Rectal smooth muscle tissue (tissue), 1 donor: ENCODE measurements around the gene CMSS1.

Experiments used
- H3K27ac ChIP-seq: one replicate; pipeline ENCODE4 v1.7.0; 2013; ENCODE audit warnings: low read depth, low read length, inconsistent platforms
- H3K27me3 ChIP-seq: one replicate; pipeline ENCODE4 v1.7.0; 2013; ENCODE audit warnings: low read length; ENCODE audit not compliant: control insufficient read depth, insufficient read depth
- H3K36me3 ChIP-seq: one replicate; pipeline ENCODE4 v1.7.0; 2013; ENCODE audit warnings: low read length; ENCODE audit not compliant: control insufficient read depth, insufficient read depth
- H3K4me1 ChIP-seq: one replicate; pipeline ENCODE4 v1.7.0; 2013; ENCODE audit warnings: low read length; ENCODE audit not compliant: control insufficient read depth, insufficient read depth
- H3K4me3 ChIP-seq: one replicate; pipeline ENCODE4 v1.7.0; 2013; ENCODE audit warnings: low read length
- H3K9ac ChIP-seq: one replicate; pipeline ENCODE4 v1.7.0; 2013; ENCODE audit warnings: low read length

The CMSS1 gene

DNA sequence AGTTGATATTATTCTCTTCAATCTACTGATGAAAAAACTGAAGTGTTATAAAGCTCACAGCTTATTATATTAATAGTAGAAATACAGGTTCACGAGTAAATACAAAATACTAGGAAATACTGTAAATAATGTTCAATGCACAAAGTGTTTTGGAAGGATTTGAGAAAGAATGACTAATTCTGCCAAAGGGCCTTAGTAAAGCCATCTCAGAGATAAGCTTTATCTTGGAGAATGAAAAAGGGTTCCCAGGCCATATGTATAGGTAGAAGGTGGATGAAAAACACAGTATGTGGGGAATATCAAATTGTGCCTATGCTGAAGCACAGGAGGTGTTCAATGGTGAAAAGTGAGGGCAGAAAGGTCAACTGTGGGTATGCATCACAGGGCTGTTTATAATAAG lies 123.5 kb downstream of the CMSS1 start:
- Histone ChIP-seq H3K27me3 (no peaks in the 10 kb centered on the region), H3K9ac (no peak overlapping the region), H3K4me3 (no peak overlapping the region), H3K4me1 (peaks cover 34% of the 10 kb centered on the region), H3K36me3 (no peaks in the 10 kb centered on the region), H3K27ac (no peak overlapping the region)

DNA sequence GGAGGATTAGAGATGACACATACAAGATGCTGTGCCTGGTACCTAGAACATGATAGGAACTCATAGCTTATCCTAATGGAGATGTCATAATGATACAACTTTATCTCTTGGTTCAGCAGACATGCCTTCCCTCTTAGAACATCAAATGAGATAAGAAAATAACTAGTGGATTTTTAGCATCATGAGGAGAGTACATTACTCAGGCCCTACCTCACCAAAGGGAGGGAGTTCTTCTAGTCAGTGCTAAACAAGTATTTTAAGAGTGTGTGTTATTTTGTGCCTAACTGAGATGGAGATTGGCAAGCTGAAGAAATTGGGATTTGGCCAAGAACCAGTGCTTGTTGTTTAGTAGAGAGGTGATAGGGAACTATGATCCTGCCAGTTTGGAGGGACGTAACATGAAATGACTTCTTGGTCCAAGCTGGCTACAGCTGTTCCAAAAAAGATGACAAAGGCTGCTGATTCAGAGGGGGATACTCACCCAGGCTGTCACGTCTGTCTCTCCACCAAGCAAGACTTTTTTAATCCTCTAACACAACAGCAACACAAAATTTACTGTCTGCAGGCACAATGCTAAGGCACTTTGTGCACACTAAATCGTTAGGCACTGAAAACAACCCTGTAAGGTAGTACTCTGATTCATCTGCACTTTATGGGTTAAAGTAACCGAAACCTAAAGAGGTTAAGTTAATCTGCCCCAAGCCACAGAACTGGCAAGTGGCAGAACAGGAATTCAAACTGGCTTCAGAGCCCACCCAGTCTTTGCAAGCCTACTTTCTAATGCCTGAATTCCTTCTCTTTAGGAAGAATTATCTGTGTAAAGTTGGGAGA lies 126.5 kb downstream of the CMSS1 start:
- Histone ChIP-seq H3K27me3 (no peaks in the 10 kb centered on the region), H3K4me3 (no peak overlapping the region), H3K36me3 (no peaks in the 10 kb centered on the region), H3K4me1 (peaks cover 22% of the 10 kb centered on the region), H3K9ac (no peak overlapping the region), H3K27ac (no peak overlapping the region)

DNA sequence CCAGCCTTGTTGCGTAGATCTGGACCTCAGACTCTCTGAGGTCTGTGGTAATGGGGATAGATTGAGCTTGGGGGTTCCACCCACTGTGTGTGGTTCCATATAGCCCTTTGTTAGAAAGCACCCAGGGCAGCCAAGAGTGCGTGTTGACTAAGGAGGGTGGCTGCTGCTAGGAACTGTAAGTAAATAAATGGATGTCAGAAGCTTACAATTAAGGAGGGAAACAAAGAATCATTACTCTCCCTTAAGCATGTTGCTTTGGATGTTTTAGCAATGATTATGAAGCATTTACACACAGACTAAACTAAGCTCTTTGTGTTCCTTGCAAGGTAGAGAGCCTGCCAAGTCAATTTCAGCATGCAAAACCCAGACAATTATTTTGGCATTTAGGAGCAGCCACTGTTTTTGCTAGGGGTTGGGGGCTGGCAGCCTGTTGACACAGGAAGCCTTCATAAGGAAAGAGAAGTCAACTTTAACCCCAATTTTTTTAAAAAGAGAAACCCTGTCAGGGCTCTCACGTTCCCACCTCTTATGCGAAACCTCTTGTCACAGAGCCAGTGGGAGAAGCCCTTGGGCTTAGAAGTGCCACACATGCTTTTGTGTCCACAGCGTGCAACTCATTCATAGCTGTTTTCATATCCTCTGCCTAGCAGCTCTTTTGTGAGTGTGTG lies 127.8 kb downstream of the CMSS1 start:
- peaks cover 22% of the 10 kb centered on the region for H3K4me1 ChIP-seq
- H3K27ac ChIP-seq, result peak overlapping the region; percentile 57
- H3K9ac ChIP-seq, result no peak overlapping the region
- H3K4me3 ChIP-seq, result no peak overlapping the region
- H3K27me3 ChIP-seq, result no peaks in the 10 kb centered on the region
- no peaks in the 10 kb centered on the region for H3K36me3 ChIP-seq

DNA sequence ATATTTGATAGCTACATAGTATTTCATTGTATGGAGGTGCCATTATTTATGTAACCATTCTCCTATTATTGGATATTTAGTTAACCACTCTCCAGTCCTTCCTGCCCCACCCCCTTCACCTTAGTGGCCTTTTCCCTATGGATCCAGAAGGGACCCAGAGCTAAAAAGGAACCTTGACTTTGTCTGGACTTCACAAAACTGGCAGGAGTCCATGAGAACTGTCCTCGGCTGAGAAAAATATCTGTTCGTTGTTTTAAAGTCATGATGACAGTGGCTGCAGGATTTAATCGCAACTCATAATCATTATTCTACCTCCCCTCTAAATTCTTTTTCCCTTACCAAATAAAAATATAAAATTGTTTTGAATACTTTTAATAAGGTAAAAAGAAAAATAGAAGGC lies 129.7 kb downstream of the CMSS1 start:
- Histone ChIP-seq H3K4me1 (peaks cover 22% of the 10 kb centered on the region), H3K9ac (no peak overlapping the region), H3K36me3 (no peaks in the 10 kb centered on the region), H3K27me3 (no peaks in the 10 kb centered on the region), H3K27ac (no peak overlapping the region), H3K4me3 (no peak overlapping the region)

DNA sequence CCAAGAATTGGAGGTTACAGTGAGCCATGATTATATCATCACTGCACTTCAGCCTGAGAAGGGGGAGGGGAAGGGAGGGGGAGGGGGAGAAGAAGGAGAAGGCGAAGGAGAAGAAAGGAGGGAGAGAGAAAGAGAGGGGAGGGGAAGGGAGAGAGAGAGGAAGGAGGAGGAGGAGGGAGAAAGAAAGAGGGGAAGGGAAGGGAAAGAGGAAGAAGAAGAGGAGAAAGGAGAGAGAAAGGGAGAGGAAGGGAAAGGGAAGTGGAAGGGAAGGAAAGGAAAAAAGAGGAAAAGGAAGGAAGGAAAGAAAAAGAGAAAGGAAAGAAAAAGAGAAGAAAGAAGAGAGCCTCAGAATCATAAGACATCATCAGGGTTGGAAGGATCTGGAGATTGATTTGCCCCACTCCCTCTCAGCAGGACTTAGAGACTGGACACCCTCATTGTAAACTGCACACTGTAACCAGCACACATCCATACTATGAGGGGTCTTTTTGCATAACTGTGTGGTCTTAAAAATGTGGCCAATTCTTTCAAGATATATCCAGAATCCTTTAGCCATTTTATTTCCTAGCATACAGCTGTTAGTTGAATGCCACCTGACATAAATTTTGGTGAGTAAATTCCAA lies 130.9 kb downstream of the CMSS1 start:
- Histone ChIP-seq H3K27ac (no peak overlapping the region), H3K9ac (no peak overlapping the region), H3K4me1 (peaks cover 22% of the 10 kb centered on the region), H3K27me3 (no peaks in the 10 kb centered on the region), H3K36me3 (no peaks in the 10 kb centered on the region), H3K4me3 (no peak overlapping the region)

DNA sequence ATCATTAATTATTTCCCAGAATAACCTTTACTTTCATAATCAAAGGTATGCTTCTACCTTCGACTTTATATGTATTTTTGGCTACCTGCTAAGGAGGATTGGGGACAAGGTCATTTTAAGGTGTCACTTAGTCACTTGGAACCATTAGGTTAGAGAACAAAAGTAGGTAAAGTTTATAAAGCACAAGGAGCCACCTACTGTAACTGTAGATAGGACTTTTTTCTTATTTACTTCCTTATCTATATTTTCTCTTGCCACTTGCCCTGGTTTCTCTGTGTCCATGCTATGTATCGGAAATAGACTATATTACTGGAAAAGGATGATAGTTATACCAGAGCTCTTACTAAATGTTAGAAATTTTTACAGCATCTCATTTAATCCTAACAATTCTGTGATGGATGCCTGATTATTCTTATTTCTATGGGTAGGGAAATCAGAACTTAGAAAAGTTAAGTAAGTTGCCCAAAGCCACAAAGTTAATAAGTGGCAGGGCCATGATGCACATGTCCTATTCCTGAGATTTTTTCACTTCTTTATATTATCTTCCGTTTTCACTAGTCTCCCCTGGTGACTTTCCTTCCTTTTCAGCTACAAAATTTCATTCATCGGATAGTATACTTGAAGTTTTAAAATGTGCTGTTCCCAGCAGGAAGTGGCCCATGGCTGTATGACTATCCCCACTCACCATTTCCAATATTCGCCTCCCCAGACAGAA lies 132.5 kb downstream of the CMSS1 start:
- peaks cover 11% of the 10 kb centered on the region for H3K4me1 ChIP-seq
- no peaks in the 10 kb centered on the region for H3K27me3 ChIP-seq
- no peaks in the 10 kb centered on the region for H3K36me3 ChIP-seq
- H3K4me3 ChIP-seq, result no peak overlapping the region
- no peak overlapping the region for H3K9ac ChIP-seq
- H3K27ac ChIP-seq, result no peak overlapping the region

DNA sequence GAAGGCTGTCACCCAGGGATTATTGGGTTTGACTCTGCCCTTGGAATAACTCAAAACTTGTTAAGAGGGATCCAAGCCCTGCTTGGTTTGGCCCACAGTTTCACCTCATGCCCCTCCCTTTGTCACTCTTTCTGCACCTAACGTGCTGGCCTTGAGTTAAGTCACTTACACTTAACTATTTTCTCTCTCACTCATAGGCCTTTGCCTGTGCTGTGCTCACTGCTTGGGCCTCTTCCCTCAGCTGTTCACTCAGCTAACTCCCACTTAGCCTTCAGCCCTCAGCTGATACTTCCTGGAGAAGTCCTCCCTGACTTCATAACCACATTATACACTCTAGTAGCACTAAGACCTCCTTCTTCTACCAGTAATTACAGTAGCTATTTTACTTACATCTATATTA lies 133.3 kb downstream of the CMSS1 start:
- H3K4me3 ChIP-seq, result no peak overlapping the region
- no peaks in the 10 kb centered on the region for H3K27me3 ChIP-seq
- no peaks in the 10 kb centered on the region for H3K36me3 ChIP-seq
- no peak overlapping the region for H3K27ac ChIP-seq
- H3K9ac ChIP-seq, result no peak overlapping the region
- peaks cover 3% of the 10 kb centered on the region for H3K4me1 ChIP-seq

DNA sequence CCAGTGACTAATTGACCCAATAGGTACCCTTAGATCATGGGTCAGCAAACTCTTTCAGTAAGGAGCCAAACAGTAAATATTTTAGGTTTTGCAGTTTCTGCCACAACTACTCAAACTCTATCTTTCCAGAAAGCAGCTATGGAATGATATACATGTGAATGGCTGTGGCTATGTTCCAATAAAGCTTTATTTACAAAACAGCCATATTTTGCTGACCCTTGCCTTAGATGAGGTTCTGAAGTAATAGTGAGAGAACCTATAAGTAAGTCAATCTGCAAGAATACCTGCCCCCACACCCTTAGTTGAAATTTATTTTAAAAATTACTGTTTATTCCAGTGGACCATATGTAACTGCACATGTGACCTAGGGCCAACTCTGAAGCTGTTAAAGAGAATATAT lies 134.0 kb downstream of the CMSS1 start:
- H3K27ac ChIP-seq, result no peak overlapping the region
- no peaks in the 10 kb centered on the region for H3K27me3 ChIP-seq
- H3K4me3 ChIP-seq, result no peak overlapping the region
- no peak overlapping the region for H3K9ac ChIP-seq
- H3K4me1 ChIP-seq, result no peaks in the 10 kb centered on the region
- no peaks in the 10 kb centered on the region for H3K36me3 ChIP-seq

DNA sequence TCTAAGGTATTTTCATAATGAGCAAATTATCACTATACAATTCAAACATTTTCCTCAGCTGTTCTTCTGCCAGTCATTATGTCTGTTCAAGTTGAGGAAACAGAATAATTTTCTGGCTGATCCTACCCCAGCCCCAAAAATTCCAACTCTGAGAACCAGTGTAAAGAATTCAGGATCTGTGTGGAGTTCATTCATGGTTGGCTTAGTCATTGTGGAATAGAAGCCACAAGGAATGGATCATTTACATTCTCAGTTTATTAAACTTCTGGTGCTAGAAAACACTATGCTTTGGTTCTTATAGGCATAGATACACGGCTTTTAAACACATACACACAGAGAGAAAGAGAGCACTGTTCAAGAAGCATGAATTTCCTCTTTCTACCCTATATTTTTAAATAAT lies 134.6 kb downstream of the CMSS1 start:
- no peak overlapping the region for H3K4me3 ChIP-seq
- no peak overlapping the region for H3K27ac ChIP-seq
- no peaks in the 10 kb centered on the region for H3K36me3 ChIP-seq
- H3K27me3 ChIP-seq, result no peaks in the 10 kb centered on the region
- no peak overlapping the region for H3K9ac ChIP-seq
- H3K4me1 ChIP-seq, result no peaks in the 10 kb centered on the region

DNA sequence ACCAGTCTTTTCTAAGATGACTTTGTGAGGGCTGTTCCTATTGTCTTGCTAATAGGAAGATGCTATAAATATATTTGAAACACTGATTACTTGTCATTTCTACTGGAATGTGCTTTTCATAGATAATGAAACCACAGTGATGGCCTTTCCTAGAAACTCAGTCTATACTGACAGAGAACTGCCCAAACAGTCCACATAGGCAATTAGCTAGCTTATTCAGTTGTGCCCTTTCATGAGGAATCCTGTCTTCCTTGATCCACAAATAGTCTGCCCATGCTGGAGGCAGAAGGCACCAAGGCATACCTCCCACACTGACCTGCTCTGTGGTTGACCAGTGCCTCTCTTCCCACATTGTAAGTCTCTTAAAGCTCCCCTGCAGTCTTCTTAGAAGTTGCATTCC lies 135.9 kb downstream of the CMSS1 start:
- Histone ChIP-seq H3K4me3 (no peak overlapping the region), H3K27ac (no peak overlapping the region), H3K36me3 (no peaks in the 10 kb centered on the region), H3K27me3 (no peaks in the 10 kb centered on the region), H3K9ac (no peak overlapping the region), H3K4me1 (peaks cover 2% of the 10 kb centered on the region)

DNA sequence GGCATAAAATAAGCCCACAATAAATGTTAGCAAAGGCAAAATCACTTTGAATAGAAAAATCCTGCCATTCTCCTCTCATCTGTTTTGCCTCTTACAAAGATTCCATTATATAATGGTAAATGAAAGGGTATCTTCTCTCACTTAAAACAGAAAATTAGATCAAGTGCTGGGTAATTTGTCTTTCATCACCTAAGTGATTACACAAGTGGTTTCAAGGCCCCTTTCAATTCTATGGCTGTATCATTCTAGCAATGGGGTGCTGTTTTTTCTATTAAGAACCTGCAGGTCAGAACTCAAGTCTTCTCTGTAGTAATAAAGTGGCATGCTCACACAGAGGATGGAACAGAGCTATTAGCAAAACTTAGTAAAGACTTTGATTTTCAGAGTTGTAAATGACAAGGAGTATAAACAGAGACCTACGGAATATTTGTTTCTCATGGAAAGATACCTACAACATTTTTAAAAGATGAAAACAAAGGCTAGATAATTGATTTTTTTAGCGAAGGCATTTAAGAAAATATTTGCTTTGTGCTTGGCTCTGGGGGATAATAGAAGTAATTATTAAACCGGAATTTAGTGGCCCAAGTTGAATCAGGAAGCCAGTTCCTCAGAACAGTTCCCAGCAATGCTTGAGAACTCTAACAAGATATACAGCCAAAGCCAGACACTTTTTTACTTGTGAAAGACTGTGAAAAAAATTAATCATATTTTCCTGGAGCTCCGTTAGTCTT lies 137.4 kb downstream of the CMSS1 start:
- no peak overlapping the region for H3K9ac ChIP-seq
- H3K4me3 ChIP-seq, result no peak overlapping the region
- no peak overlapping the region for H3K27ac ChIP-seq
- H3K4me1 ChIP-seq, result peaks cover 2% of the 10 kb centered on the region
- no peaks in the 10 kb centered on the region for H3K36me3 ChIP-seq
- no peaks in the 10 kb centered on the region for H3K27me3 ChIP-seq
